Measurements from ENCODE around the gene OR6X1.

DNA sequence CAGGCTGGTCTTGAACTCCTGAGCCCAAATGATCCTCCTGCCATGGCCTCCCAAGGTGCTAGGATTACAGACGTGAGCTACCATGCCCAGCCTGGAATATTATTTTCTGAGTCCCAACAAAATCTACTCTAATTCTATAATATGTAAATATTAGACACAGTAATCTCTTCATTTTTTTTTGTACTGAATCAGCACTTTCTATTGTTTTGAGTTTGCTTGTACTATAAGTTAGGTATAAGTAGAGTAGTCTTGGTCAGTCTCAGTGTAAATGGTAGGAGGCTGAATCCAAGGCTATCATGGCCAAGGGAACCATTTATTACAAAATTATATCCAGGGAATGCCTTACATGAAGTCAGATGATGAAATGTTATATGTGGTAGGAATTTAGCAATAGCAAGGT lies 19.6 kb upstream of the OR6X1 start:
- TF ChIP-seq, protein P1, sequence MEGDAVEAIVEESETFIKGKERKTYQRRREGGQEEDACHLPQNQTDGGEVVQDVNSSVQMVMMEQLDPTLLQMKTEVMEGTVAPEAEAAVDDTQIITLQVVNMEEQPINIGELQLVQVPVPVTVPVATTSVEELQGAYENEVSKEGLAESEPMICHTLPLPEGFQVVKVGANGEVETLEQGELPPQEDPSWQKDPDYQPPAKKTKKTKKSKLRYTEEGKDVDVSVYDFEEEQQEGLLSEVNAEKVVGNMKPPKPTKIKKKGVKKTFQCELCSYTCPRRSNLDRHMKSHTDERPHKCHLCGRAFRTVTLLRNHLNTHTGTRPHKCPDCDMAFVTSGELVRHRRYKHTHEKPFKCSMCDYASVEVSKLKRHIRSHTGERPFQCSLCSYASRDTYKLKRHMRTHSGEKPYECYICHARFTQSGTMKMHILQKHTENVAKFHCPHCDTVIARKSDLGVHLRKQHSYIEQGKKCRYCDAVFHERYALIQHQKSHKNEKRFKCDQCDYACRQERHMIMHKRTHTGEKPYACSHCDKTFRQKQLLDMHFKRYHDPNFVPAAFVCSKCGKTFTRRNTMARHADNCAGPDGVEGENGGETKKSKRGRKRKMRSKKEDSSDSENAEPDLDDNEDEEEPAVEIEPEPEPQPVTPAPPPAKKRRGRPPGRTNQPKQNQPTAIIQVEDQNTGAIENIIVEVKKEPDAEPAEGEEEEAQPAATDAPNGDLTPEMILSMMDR (IDR thresholded peaks at IDR 0.05), result no peak
- no peak for TF ChIP-seq ZFX (IDR thresholded peaks at IDR 0.05; ENCODE audit: borderline replicate concordance)
